Fibroblast of mammary gland (primary cell): Measurements from ENCODE around the gene RASGRP2.

Experiments used
- DNase-seq: peaks from one replicate; pipeline ENCODE4 v3.0.0-alpha.2; 2010; ENCODE audit warnings: low read depth
- H3K4me3 ChIP-seq: 2 replicates; pipeline ENCODE4 v1.5.1; 2011; ENCODE audit warnings: low read depth, mild to moderate bottlenecking, low read length, moderate library complexity; ENCODE audit not compliant: control insufficient read depth
- TF ChIP-seq, protein P1 (sequence below): conservative IDR thresholded peaks from 2 replicates; pipeline ENCODE4 v1.5.1; 2011; ENCODE audit warnings: low read depth, low read length, inconsistent platforms; ENCODE audit not compliant: control insufficient read depth, insufficient read depth

RASGRP2 gene

DNA sequence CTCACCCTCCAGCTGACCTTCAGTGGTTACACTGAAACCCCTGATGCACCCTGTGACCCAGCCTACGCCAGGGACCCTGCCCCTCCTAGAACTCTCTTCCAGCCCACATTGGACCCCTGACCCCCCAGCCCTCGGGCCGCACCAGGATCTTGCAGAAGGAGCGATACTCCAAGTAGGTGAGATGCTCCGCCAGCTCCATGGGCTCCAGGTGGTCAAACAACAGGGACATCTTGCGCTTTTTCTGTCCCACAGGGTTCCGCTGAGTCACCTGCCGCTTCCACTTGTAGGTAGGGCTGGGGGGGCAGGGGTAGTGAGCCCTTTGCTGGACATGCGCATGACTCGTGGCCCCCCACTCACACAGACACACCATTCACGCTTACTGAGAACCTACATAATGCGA, 4.1 kb downstream of the RASGRP2 start:
- DNase-seq, result no peak
- TF ChIP-seq, protein P1, sequence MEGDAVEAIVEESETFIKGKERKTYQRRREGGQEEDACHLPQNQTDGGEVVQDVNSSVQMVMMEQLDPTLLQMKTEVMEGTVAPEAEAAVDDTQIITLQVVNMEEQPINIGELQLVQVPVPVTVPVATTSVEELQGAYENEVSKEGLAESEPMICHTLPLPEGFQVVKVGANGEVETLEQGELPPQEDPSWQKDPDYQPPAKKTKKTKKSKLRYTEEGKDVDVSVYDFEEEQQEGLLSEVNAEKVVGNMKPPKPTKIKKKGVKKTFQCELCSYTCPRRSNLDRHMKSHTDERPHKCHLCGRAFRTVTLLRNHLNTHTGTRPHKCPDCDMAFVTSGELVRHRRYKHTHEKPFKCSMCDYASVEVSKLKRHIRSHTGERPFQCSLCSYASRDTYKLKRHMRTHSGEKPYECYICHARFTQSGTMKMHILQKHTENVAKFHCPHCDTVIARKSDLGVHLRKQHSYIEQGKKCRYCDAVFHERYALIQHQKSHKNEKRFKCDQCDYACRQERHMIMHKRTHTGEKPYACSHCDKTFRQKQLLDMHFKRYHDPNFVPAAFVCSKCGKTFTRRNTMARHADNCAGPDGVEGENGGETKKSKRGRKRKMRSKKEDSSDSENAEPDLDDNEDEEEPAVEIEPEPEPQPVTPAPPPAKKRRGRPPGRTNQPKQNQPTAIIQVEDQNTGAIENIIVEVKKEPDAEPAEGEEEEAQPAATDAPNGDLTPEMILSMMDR, result no peak
- no peak overlapping the region for H3K4me3 ChIP-seq

DNA sequence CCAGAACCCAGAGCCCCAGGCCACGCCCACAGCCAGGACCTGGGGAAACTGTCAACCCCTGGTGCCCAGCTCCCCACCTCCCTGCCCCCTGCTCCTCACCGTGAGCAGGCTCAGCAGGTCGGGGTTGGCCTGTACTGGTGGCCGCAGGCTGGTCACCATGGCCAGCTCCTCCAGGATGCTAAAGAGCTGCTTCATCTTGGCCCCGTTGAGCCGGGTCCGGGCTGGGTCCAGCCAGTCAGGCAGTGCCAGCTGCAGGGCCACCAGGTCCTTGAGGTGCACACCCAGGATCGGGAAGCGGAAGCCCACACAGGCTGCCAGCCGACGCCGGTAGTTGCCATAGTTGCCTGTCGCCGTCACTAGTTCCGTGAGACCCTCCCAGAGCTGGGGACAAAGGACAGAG, 7.3 kb downstream of the RASGRP2 start:
- no peak overlapping the region for H3K4me3 ChIP-seq
- TF ChIP-seq, protein P1, result no peak
- no peak for DNase-seq

DNA sequence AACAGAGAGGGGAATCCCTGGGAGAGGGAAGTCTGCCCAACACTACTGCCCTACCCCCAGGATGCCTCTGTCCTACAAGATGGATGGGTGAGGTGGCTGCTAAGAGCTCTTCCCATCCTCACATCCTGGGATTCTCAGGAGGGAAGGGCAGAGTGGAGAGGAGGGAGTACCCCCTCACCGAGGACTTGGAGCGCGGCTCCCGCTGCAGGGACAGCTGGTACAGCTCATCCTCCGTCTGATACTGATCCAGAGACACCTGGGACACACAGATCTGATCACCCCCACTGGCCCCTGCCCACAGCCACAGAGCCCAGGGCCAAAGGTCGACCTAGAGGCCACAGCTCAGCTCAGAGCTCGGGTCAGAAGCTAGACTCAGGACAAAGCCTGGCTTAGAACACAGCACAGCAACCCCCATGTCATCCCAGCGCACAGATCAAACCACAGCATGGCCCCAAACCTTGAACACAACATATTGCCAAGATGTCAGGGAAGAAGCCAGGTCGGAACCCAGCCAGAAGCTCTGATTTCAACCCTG, 8.2 kb downstream of the RASGRP2 start:
- H3K4me3 ChIP-seq, result no peak overlapping the region
- no peak for DNase-seq
- TF ChIP-seq, protein P1, result no peak

DNA sequence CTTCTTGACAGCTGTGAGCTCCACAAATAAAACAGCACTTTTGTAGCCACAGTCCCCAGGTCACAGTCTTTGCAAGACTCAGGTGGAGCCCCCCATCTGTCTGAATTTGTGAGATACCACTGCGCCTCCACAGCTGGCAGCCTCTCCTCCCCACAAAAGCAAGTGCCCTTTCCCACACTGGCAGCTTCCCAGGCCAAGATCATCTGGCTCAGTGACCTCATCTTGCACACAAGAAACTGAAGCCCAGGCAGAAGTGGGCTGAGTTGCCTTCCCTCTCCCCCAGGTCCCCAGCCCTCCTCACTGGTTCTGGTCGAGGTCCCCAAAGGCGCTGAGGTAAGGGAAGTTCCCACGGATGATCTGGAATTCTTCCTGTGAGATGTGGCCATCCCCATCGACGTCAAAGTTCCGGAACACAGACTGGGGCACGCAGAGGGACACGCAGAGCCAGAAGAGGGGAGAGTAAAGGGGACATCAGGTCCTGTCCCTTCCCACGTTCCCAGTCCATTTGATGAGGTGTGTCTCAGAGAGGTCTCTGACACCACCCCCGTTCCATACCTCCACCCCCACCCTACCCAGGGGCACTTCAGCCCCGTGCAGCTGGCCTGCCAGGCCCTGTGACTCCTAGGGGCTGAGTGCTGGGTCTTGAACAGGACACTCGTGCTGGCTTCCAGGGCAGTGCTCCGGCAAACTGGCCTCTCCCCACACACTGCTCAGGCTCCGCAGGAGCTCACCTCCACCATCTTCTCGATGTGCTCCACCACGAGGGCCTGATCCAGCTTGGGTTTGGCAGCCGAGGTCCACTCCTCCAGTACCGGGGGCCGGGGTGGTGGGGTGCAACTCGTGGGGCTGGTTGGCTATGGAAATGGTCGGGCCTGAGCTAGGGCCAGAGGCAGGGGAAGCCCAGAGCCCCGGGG, 8.9 kb downstream of the RASGRP2 start:
- DNase-seq, result no peak
- no peak overlapping the region for H3K4me3 ChIP-seq
- TF ChIP-seq, protein P1, result no peak

DNA sequence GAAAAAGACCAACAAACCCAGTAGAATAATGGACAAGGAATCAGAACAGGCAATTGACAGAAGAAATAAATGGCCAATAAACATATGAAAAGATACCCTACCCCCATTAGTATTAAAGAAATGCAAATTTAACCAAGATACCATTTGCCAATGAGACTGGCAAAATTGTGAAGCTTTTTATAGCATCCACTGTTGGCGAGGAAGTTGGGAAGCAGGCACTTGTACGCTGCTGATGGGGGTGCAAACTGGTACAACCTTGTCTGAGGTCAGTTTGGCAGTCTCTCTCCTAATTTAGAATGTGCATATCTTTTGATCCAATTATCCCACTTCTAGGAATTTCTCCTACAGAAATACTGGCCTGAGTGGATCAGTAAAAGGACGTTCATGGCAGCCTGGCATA, 12.3 kb downstream of the RASGRP2 start:
- TF ChIP-seq, protein P1, result no peak
- no peak for DNase-seq
- H3K4me3 ChIP-seq, result no peak overlapping the region

DNA sequence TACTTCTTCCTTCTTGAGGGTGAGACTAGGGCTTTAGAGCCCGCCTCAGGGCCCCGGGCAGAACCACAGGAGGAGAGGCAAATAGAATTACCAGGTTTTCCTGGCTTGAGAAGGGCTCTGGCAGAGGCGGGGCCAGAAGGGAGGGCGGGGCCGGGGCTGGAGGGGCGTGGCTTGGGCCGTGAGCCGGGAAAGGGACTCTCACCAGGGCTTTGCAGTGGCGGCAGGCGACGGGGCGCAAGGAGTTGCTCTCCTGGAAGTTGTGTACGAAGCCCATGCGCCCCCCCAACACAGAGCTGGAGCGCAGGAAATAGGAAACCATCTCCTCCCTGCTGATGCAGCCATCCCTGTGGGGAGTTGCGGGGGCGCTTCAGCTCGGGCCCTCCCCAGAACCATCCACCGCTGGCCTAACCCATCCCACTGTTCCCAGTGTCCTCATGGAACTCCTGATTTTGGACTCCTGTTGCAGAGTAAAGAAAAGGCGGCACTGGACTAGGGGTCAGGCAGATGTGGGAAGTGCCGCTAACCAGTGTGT, 14.0 kb downstream of the RASGRP2 start:
- no peak for DNase-seq
- H3K4me3 ChIP-seq, result no peak overlapping the region
- TF ChIP-seq, protein P1, result no peak
